ENCODE results near the gene TRPM3. TPM values are rescaled to one million over a fixed set of nuclear protein-coding genes. Genes with fewer than 3 reads are reported as not detected.

TRPM3 gene
- total RNA-seq, 1 experiment from 2014 or later, result 0.09 TPM

DNA sequence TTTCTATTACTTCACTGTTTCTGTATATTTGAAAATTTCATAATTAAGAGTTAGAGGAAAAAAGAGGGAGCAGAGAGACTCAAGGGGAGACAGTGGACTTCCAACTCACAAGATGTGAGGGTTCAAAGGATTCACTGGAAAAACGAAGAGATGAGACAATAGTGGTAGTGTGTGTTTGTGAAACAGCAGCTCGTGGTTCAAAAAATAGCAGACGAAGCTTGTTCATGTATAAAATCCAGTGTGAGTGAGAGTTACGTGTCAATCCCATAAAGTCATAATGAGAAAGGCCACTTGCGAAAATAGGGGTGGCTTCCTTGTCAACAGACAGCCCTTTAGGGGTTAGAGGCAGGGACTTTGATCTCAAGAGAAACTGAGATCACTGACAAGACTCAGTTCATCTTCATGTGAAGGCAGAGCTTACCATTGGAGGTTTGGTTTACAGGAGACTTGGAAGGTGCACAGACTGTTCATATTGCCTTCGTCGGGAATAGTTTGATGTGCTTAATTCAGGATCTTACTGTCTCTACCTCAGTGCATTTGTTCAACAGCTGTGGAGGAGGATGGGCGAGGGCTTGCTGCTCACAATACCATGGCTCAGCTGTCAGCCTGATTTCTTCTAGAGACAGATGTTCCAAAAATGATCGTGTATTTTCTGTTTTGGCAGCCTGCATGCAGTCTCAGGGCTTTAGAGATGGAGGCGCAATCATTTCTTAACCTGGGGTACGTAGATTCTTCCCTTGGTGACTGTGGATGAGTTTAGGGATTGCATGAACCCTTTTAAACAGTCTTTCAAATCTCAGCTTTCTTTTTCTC lies 601.3 kb downstream of the TRPM3 start:
- DNase-seq (ENCODE audit: low spot score), result no peak

DNA sequence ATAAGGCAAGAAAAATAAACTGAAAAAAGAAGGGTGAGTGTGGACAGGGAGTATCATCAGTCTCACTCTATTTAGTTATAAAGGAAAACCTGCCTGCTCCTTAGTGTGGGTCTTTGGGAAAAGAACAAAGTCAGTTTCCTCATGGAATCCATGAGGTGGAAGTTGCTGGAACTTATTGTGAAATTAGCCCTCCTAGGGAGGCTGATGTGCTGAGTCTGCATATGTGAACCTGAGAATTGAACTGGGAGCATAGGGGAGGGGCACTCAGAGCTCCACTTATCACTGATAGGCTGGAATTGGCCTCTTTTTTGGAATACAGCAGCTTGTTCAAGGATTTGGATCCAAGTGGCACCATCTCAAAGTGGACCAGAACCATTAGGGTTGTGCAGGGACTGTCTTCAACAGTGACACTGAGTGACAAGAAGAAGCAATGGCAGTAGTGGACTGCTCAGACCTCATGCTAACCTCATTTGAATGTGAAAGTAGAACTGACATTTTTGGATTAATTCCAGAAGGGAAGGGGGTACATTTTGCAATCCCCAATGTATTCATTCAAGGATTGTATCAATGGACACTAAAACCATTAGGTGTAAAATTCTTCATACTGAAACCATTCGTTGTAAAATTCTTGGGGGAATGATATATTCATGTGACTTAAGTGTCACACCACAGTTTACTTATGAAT lies 603.4 kb downstream of the TRPM3 start:
- no peak for DNase-seq (ENCODE audit: low spot score)

DNA sequence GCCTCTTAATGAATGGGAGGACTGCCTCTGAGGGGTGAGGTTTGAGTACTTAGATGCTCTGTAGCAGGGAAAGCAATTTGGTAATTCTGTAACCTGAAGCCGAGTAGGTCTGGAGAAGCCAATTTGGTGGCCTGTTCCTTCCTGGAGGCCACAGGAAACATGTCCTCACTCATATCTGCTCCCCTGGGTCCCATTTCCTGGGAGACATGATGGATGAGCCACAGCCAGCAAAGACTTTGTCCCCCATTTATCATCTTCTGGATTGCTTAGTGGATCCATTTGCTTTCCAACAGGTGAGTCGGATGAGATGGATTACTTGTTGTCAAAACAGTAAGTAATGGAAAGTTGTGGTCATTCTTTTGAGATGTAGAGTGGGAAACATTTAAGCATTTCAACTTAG lies 607.1 kb downstream of the TRPM3 start:
- no peak for DNase-seq (ENCODE audit: low spot score)

DNA sequence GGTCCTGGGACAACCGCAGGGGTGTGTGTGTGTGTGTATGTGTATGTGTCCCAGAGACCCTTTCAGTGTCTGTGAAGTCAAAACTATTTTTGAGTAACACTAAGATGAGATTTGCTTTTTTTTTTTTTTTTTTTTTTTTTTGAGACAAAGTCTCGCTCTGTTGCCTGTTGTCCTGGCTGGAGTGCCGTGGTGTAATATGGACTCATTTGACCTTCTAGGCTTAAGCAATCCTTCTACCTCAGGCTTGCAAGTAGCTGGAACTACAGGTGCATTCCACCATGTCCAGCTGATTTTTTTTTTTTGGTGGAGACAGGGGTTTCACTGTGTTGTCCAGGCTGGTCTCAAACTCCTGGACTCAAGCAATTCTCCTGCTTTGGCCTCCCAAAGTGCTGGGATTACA lies 609.6 kb downstream of the TRPM3 start:
- no peak for DNase-seq (ENCODE audit: low spot score)

DNA sequence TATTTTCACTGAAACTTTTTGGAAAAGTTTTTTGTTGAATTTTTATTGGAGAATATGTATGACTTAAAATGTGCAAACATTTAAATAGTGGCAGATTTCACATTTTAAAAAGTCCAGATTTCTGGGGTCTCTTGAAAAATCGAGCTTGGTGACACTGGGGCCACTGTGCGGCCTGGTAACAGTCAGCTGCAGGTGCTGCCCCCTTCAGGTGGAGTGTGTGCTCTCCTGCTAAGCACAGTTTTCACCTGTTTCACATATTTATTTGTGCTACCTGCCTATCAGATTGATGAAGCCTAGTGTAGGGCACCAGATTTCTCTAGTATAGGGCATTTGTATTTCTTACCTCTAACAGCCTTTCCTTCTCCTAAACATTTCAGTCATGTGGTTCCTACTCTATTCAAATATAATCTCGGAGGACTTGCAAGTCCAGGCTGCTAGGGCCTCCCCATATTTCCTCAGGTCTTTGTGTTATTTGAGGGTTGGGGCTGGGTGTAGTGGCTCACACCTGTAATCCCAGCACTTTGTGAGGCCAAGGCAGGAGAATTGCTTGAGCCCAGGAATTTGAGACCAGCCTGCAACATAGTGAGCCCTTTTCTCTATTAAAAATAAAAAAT lies 611.2 kb downstream of the TRPM3 start:
- DNase-seq (ENCODE audit: low spot score), result peak; percentile 21

DNA sequence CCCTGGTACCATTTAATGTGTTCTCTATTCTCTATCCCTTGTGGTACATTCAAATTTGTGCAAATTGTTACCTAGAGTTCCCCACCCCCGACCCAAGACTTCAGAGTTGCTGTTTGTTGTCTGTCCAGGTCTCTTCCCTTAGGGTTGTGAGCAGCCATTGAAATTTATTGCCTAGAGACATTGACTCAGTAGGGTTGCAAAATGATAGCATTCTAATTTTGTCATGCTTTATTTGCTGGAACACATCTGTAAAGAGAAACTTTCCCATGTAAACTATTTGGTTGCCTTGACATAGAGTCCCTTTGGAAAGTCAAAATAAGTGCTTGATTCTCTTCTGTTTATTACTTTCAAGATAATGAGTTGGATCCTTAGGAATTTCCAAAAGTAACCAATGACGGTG lies 615.3 kb downstream of the TRPM3 start:
- DNase-seq (ENCODE audit: low spot score), result no peak

DNA sequence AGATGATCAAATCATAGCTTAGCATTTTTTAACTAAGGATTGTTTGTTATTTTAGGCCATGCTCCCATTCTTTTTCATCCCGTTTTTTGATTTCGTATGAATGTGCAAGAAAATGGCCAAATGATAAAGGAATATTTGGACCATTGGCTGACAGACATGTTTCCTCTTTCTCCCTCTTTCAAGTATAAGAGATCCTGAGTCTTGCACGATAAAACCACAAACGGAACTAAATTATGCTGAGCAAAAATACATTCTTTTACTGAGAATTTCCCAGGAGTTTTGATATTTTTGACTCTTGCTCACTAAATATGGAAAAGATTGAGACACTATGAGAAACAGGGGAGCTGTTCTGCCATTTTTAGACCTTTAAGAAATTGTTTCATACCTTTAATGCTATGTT lies 616.6 kb downstream of the TRPM3 start:
- no peak for DNase-seq (ENCODE audit: low spot score)

DNA sequence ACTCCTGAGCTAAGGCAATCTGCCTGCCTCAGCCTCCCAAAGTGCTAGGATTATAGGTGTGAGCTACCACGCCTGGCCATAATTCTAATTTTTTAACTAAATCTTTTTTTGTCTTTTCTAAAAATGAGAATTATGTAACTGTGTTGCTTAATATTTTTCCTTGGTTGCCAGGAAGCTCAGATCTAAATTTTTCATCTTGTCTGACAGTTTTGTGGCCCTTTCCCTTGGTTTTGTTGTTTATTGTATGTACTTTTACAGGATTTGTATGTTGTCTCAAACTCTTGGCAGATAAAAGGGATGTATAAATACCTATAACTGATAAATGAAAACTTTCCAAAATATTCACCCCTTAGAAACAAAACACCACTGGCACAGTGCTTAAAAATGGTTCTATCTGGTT lies 618.7 kb downstream of the TRPM3 start:
- no peak for DNase-seq (ENCODE audit: low spot score)

DNA sequence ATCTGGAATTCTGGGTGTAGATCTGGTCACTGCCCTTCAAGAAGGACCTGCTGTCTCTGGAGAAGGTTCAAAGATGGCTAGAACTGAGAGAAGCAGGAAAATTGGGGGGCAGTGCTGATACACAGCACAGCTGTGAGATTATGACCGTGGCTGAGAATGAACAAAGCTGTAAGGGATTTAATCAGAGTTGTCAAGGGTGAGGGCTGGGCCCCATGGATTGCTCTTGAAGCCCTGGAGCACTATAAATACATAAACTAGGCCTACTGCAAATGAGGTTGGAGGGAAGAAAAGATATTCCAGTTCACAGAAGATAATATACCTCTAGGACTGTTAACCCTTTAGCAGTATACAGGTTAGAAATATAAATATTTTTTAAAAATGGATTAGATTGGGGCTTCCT lies 620.6 kb downstream of the TRPM3 start:
- DNase-seq (ENCODE audit: low spot score), result no peak

DNA sequence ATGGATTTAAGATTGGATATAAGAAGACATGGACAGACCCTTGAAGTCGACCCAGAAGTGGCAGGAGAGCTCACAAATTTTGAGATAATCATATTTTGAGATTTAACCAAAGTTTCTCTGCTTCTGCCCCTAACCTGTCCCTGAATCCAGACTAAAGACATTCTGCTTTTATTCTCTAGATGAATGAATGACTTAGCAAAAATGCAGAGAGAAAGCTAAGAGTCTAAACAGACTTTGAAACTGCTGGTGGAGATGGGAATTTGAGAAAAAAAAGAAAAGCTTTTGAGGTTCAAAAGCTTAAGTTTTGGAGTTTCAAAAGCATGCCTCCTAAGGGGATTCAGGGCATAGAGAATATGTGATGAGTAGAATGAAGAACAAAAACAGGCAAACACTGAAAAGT lies 621.8 kb downstream of the TRPM3 start:
- no peak for DNase-seq (ENCODE audit: low spot score)

DNA sequence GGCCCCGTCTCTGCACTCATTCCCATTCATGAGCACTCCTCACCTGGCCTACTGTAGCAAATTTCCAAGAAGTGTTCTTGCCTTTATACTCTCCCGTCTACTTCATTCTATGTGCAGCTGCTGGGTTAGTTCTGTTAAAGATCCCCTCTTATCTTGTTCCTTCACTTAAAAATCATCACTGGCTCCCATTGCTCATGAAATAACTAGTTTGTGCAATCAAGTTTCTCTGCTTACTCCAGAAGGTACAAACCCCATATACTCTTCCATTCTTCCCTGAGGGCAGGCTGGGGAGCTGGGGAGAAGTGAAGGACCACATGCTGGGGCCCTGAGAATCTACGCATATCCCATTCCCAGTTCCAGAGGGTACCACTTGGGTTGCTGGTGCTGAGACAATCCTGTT lies 622.6 kb downstream of the TRPM3 start:
- no peak for DNase-seq (ENCODE audit: low spot score)

DNA sequence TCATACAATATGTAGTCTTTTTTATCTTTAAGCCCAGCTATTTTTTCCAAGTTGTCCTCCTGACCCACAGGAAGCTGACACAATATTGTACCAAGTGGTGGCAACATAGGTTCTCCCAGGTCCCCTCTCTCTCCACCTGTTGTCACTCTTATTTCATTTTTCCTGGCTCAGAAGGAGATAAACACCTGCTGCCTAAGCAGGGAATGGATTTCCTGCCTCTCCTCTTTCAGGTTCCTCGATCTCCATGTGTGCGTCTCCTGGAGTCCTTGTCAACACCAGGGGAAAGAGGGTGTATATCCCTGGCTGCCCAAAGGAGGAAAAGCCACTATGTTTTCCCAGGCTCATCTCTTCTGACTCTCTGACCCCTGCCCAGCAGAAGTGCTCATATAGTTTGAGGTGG lies 625.2 kb downstream of the TRPM3 start:
- DNase-seq (ENCODE audit: low spot score), result no peak

DNA sequence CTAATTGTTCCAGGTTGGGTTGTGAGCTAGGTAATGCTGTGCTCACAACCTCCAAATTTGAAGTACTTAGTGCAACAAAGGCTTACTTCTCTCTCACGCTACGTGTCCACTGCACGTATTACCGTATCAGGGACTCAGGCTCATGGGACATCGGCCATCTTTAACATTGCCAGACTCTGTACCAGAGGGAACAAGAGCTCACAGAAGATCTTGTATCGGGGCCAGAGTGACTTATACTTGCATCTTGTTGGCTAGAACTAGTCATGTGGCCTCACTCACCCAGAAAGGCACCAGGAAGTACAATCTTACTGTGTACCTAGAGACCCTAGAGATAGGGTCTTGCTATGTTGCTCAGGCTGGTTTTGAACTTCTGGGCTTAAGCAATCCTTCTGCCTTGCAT lies 625.9 kb downstream of the TRPM3 start:
- no peak for DNase-seq (ENCODE audit: low spot score)

DNA sequence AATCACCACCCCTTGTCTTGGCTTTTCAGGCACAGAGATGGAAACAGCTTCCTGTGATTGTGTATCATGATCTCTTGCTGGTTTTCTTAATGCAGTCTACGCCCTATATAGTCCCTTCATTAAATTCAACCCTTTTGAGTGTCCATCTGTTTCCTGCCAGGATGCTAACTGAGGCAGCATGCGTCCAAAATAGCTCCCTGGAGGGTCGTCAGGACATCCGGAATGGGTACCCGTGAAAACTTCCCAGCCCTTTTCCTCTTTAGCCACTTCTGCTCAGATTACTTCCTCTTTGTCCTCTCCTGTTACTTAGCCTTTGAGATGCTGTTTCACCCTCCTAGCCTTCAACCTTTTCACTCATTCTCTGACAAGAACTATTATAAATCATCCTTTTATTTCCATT lies 627.2 kb downstream of the TRPM3 start:
- no peak for DNase-seq (ENCODE audit: low spot score)

DNA sequence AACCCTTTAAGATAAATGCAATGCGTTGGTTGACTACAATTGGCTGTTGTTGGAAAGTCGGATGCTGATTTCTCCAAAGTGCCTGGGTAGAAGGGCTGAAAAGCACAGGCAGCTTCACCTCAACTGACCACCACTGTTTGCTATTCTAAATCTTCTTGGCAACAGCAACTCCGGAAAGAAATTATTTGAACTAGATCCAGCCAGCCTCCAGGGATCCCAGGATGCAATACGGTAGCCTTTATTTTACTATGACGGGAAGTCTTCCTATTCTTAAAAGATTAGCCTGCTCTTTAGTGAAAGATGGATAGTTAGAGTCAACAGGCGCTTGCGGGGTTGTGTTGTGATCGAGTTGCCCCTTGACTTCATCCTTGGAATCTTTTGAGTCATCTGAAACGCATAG lies 628.4 kb downstream of the TRPM3 start:
- DNase-seq (ENCODE audit: low spot score), result no peak

DNA sequence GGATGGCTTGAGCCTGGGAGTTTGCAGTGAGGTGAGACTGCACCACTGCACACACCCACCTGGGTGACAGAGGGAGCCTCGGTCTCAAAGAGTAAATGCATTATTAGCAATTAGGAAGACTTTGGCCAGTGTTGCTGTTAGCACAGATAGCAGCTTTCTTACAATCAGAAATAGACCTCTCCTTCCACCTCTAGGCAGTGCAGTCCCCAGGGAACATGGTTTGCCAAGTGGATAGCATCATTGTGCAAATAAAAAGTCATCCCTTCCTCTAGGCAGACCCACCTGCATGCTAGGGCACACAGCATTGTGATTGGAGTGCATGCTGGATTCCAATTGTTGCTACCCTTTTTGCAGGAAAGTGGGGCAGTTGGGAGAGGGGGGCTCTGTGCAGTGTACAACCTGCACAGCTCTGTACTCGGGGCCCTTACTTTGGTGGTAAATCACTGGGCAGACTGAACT lies 629.1 kb downstream of the TRPM3 start:
- no peak for DNase-seq (ENCODE audit: low spot score)

DNA sequence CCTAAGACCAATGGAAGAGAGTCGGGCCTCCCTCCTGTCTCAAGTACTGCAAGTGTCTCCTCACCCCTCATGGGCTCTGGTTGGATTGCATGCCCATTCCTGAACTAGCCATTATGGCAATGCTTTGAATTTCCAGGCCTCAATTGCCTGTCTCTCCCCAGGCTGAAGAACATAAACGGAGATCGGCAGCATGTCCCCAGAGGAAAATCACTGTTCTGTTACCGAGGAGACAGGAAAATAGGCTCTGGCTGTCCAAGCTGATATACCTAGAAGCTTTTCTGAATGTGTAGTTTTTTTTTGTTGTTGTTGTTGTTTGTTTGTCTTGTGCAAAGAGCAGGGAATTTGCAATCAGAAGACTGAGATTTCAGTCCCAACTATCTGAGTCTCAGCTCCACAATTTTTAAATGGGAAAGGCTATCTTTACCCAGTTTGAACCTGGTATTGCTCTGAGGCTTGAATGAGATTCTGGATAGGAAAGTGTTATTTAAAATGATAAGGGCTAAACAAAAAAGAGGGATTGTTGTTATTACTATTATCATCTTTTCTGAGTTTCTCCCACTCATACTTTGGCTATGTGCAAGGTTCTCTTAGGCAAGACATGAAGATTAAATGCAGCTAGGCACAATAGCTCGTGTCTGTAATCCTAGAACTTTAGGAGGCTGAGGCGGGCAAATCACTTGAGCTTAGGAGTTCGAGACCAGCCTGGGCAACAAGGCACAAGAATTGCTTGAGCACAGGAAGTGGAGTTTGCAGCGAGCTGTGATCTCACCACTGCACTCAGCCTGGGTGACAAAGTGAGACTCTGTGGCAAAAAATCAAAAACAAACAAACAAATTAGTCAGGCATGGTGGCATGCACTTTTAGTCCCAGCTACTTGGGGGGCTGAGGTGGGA lies 629.7 kb downstream of the TRPM3 start:
- no peak for DNase-seq (ENCODE audit: low spot score)

DNA sequence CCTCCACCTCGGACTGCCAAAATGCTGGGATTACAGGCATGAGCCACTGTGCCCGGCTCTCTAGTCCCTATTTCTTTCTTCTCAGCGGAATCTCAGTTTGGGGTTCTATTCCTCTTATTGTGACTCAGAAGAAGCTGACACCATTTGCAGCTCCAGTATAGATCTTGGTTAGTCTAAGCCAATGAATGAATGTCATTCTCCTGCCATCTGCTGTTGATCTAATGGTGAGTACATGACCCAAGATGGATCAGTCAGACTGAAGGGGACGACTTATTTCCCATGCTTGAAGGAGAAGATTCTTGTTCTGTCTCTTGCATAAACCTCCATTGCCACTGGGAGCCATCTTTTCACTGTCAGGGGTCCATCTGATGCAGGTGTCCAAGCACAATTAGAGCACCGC lies 630.9 kb downstream of the TRPM3 start:
- DNase-seq (ENCODE audit: low spot score), result no peak

DNA sequence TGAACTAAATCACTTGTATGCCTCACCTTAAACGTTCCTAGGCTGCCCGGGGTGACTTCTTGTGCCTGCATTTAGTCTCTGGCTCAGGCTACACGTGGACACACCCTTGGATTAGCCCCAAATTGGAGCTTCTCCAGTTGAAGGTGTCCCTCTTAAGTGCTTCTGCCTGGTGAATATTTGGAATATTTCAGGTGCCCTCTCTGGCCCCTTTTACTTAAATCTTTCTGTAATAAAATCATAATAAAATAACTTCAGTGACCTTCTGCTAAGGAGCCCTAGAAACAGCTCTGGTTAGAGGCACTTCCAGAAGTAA lies 632.7 kb downstream of the TRPM3 start:
- DNase-seq (ENCODE audit: low spot score), result peak; percentile 38

DNA sequence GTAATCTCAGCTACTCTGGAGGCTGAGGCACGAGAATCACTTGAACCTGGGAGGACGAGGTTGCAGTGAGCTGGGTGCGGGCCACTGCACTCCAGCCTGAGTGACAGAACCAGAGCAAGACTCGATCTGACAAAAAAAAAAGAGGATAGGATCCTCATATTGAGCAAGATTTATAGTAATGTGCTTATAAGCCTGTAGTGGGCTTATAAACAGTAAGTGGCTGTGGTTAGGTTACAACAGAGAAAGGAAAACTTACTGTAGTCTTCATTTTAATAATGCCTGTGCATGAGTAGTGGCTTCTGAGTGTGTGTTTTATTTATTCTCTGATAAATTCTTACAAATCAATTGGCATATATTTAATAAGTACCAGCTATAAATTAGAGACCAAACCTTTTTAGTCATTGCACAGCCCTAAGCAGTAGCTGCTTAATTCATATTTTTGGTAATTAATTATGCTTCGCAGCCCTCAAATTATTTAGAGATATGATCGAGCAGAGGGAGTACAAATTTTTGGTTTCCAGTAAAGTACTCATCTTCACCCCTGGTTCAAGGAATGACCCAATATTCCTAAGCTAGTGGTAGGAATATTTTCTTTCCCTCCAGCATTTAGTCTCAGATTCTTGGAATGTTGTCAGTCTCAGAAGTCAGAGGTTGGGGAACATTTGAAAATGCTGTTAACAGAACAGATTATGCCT lies 633.2 kb downstream of the TRPM3 start:
- no peak for DNase-seq (ENCODE audit: low spot score)

DNA sequence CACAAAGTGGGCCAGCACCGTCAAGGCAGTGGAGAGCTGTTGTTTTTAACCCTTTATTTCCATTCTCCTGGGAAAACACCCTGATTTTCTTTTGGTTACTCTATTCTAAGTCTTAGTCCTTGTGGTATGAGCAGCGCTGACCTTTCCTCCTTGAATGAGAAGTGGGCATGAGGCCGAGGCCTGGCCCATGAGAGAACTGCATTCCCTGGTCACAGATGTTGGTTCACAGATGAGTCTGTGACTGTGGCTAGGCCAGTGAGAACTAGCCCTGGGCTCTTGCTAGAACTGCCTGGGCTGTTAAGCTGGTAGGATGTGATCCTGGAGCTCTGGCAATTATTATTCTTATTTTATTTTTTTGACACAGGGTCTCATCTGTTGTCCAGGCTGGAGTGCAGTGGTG lies 635.3 kb downstream of the TRPM3 start:
- no peak for DNase-seq (ENCODE audit: low spot score)

Data from A172 (cell line).